Thymus (tissue), 11 donors: ENCODE measurements around the gene MAMLD1. TPM values are rescaled to one million over a fixed set of nuclear protein-coding genes. Genes with fewer than 3 reads are reported as not detected.

ENCODE experiments used
- DNase-seq, 9 donors: peaks; one replicate each; pipeline ENCODE4 v3.0.0-alpha.2; 2013; ENCODE audit warnings: low spot score in 9 of 9, low read depth in 6 of 9, missing footprints in 1 of 9
- H3K27ac ChIP-seq, 2 donors: one replicate each; pipeline ENCODE4 v1.5.1; 2013; ENCODE audit warnings: control low read depth in 1 of 2, low read depth in 1 of 2, low read length in 1 of 2, mild to moderate bottlenecking in 1 of 2, moderate library complexity in 1 of 2
- H3K27me3 ChIP-seq, 2 donors: one replicate each; pipeline ENCODE4 v1.5.1; 2013; ENCODE audit warnings: low read length in 1 of 2; ENCODE audit not compliant: control insufficient read depth in 2 of 2, insufficient read depth in 1 of 2
- H3K36me3 ChIP-seq, 2 donors: one replicate each; pipeline ENCODE4 v1.5.1; 2013; ENCODE audit warnings: low read length in 1 of 2, mild to moderate bottlenecking in 1 of 2, moderate library complexity in 1 of 2; ENCODE audit not compliant: control insufficient read depth in 2 of 2, insufficient read depth in 2 of 2
- H3K4me1 ChIP-seq, 2 donors: one replicate each; pipeline ENCODE4 v1.5.1; 2013; ENCODE audit warnings: low read length in 2 of 2; ENCODE audit not compliant: control insufficient read depth in 2 of 2, insufficient read depth in 2 of 2
- H3K4me3 ChIP-seq, 2 donors: one replicate each; pipeline ENCODE4 v1.5.1; 2013; ENCODE audit warnings: low read length in 2 of 2, control low read depth in 1 of 2, mild to moderate bottlenecking in 1 of 2
- H3K9me3 ChIP-seq, 2 donors: one replicate each; pipeline ENCODE4 v1.5.1; 2013; ENCODE audit warnings: low read length in 1 of 2, mild to moderate bottlenecking in 1 of 2; ENCODE audit not compliant: control insufficient read depth in 2 of 2, insufficient read depth in 1 of 2
- WGBS: extraction: QIAGEN DNeasy Blood & Tissue Kit; methylation state at CpG from one replicate; pipeline ENCODE4 v1.1.7; 2013; 5-methylcytosine and 5-hydroxymethylcytosine counted together
- polyA plus RNA-seq: library from polyadenylated mRNA; stranded (reverse); fragments of 200-250 nt; gene quantifications from one replicate; pipeline ENCODE4 v1.2.3, GENCODE V29; 2013
- total RNA-seq: library from RNA; stranded (reverse); fragments of 120-200 nt; gene quantifications from one replicate; pipeline ENCODE4 v1.2.4, GENCODE V29; 2013
- donor health status: healthy.

Gene MAMLD1
- total and polyA plus RNA-seq, 2 donors = 0.42 to 0.96 TPM

DNA sequence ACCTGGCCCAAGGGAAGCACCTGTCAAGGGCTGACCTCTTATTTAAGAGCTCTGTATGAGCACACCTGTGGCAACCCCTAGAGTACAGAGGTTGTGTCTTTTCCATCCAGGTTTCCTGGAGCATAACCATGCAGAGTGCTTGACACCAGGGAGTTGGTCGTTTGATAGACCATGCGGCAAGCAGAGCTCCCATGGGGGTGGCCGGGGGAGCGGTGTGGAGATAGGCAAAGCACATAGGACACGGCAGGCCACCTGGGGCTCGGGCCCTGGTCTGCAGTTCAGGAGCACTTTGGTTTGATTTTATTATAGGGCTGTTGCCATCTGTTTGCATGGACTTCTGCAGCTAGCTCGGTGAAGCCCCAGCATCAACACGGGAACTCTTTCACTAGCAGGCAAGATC, 110.3 kb downstream of the MAMLD1 start:
- DNase-seq = no peak
- over 99% methylated on average over 8 of the region's 8 CpGs for WGBS
- Histone ChIP-seq H3K27ac (no peak overlapping the region), H3K9me3 (no peaks in the 10 kb centered on the region), H3K27me3 (no peaks in the 10 kb centered on the region), H3K4me3 (no peak overlapping the region), H3K4me1 (peaks cover 0 to 8% of the 10 kb centered on the region in 2 donors), H3K36me3 (no peaks in the 10 kb centered on the region)

- H3K27ac ChIP-seq = no peak overlapping the region
- no peak for DNase-seq
- WGBS = 94% methylated on average over 2 of the region's 2 CpGs
- no peak overlapping the region for H3K4me3 ChIP-seq
- no peaks in the 10 kb centered on the region for H3K27me3 ChIP-seq
- no peaks in the 10 kb centered on the region for H3K36me3 ChIP-seq
- H3K9me3 ChIP-seq = no peaks in the 10 kb centered on the region
- peaks cover 0 to 8% of the 10 kb centered on the region in 2 donors for H3K4me1 ChIP-seq
These were observed 112.3 kb downstream of the MAMLD1 start for GRCh38 chrX:150475461-150475860.

GRCh38 chrX:150476164-150476699, 113.1 kb downstream of the MAMLD1 start:
- no peaks in the 10 kb centered on the region for H3K27me3 ChIP-seq
- WGBS = 94% methylated on average over 6 of the region's 6 CpGs
- no peak for DNase-seq
- no peak overlapping the region for H3K27ac ChIP-seq
- no peak overlapping the region for H3K4me3 ChIP-seq
- H3K36me3 ChIP-seq = no peaks in the 10 kb centered on the region
- no peaks in the 10 kb centered on the region for H3K9me3 ChIP-seq
- H3K4me1 ChIP-seq = peaks cover 0 to 8% of the 10 kb centered on the region in 2 donors

GRCh38 chrX:150477371-150477770, 114.3 kb downstream of the MAMLD1 start:
- Histone ChIP-seq H3K4me3 (no peak overlapping the region), H3K36me3 (no peaks in the 10 kb centered on the region), H3K9me3 (no peaks in the 10 kb centered on the region), H3K27ac (no peak overlapping the region), H3K27me3 (no peaks in the 10 kb centered on the region), H3K4me1 (peaks cover 0 to 8% of the 10 kb centered on the region in 2 donors)
- no peak for DNase-seq
- 30% methylated on average over 10 of the region's 10 CpGs for WGBS

DNA sequence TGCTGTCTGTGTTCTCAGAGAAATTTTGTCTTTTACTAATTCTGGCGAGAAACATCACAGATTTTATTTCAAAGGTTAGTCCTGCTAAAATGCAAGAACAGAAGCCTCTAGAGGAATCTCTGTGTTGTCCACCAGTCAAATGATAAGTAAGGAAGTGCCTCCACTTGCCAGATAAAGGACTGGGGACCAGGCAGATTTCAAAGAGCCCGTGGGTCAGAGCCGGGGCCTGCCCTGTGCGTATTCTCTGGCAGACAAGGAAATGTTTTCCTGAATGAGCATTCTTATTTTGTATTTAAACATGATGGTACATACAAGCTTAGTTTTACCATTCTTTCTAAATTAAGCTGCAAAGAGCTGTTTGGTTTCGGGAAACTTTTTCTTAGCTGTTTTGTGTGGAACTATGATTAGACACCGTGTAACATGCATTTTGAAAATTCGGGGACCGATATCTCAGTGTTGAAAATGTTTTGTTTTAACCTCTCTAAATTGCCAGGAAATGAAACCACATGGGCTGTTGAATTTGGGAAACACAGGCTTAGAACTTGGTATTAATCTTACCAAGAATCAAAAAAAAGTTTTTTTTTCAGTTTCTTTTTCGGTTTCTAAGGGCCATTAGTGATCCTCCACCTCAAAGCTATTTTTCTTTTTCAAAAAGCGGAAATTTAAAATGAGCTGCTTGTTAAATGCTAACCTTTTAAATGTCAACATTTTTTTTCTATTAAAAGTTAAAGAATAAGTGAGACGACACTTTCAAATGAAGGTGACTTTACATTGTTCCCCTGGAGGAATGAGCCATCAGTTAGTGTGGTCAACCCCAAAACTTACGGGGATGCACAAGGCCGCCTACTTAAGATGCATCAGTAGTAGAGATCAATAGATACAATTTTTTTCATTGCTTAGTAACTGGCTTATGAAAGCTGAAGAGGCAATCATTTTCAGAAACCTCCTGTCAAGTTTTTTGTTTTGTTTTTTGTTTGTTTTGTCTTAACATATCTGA, 115.7 kb downstream of the MAMLD1 start:
- no peak for DNase-seq
- no peak overlapping the region for H3K4me3 ChIP-seq
- peaks cover 0 to 8% of the 10 kb centered on the region in 2 donors for H3K4me1 ChIP-seq
- H3K27ac ChIP-seq = no peak overlapping the region
- H3K9me3 ChIP-seq = no peaks in the 10 kb centered on the region
- H3K27me3 ChIP-seq = no peaks in the 10 kb centered on the region
- H3K36me3 ChIP-seq = no peaks in the 10 kb centered on the region
- WGBS = 24% methylated on average over 13 of the region's 13 CpGs

DNA sequence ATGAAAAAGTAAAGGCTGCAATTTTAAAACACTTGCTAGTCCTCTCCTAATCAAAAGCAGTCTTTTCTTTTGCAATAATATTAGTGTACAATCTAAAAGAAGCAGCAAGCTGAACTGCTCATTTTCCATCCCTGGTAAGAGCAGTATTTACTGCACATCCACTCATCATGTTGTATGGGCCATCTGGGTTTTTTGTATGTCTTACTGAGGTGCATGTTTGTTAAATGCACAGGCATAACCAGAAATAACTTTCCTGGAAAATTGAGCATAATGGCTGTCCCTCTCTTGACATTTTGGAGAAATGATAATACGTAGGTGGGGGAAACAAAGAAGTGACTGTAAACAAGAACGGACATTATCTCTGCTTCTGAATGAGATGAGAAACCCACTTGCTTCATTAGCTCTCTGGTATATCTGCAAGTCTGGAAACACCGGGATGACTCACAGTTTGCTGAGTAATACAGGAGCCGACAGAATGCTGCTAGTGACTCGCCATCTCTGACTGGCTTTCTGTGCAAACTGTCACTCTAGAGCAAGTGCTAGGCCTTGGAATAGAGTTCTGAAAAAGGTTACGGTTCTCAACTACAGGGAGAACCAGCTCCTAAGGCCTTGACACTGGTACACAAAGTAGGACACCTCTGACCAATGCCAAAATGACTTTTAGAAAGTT, 119.6 kb downstream of the MAMLD1 start:
- Histone ChIP-seq H3K36me3 (no peaks in the 10 kb centered on the region), H3K27ac (no peak overlapping the region), H3K4me3 (no peak overlapping the region), H3K4me1 (no peaks in the 10 kb centered on the region), H3K27me3 (no peaks in the 10 kb centered on the region), H3K9me3 (no peaks in the 10 kb centered on the region)
- 70% methylated on average over 6 of the region's 6 CpGs for WGBS
- no peak for DNase-seq

GRCh38 chrX:150483356-150483985, 120.4 kb downstream of the MAMLD1 start:
- WGBS = 95% methylated on average over 8 of the region's 8 CpGs
- H3K27me3 ChIP-seq = no peaks in the 10 kb centered on the region
- no peak overlapping the region for H3K27ac ChIP-seq
- no peaks in the 10 kb centered on the region for H3K9me3 ChIP-seq
- DNase-seq = no peak
- no peak overlapping the region for H3K4me3 ChIP-seq
- H3K36me3 ChIP-seq = no peaks in the 10 kb centered on the region
- H3K4me1 ChIP-seq = no peaks in the 10 kb centered on the region

DNA sequence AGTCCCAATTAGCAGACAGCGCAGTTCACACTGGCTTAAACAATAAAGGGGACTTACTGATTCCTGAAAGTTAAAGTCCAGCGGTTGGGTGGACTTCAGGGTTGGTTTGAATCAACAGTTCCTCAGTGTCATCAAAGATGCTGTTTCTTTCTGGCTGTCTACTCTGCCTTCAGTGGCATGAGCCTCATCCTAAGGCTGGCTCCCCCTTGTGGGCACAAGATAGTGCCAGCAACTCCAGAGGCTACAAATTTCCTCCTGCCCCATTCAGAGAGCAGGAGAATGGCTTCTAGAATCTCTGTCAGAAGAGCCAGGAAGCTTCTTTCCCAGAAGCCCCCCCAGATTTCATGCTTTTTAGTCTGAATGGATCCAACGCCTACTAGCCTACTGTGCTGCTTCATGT, 122.9 kb downstream of the MAMLD1 start:
- H3K27me3 ChIP-seq = no peaks in the 10 kb centered on the region
- H3K27ac ChIP-seq = no peak overlapping the region
- no peak overlapping the region for H3K4me3 ChIP-seq
- WGBS = 79% methylated on average over 3 of the region's 3 CpGs
- no peaks in the 10 kb centered on the region for H3K36me3 ChIP-seq
- H3K4me1 ChIP-seq = no peaks in the 10 kb centered on the region
- H3K9me3 ChIP-seq = no peaks in the 10 kb centered on the region
- peak; percentile 2 to 63 (median 25) for DNase-seq
